Nephron (organoid): ENCODE results near the gene LASP1.

Experiments
- H3K27ac Mint-ChIP-seq, 3 experiments: 2 replicates each; pipeline ENCODE4 v1.8.0; 2020; ENCODE audit warnings: mixed read lengths in 3 of 3, mild to moderate bottlenecking in 2 of 3, moderate library complexity in 1 of 3
- H3K27me3 Mint-ChIP-seq: 2 replicates; pipeline ENCODE4 v1.8.0; 2021; ENCODE audit warnings: low read depth, mild to moderate bottlenecking, moderate library complexity, mixed read lengths
- H3K36me3 Mint-ChIP-seq: 2 replicates; pipeline ENCODE4 v1.8.0; 2020; ENCODE audit warnings: low read depth, mixed read lengths
- H3K4me1 Mint-ChIP-seq: 2 replicates; pipeline ENCODE4 v1.8.0; 2020; ENCODE audit warnings: mixed read lengths
- H3K4me3 Mint-ChIP-seq, 3 experiments: 2 replicates each; pipeline ENCODE4 v1.8.0; 2020; ENCODE audit warnings: mild to moderate bottlenecking in 3 of 3, mixed read lengths in 3 of 3, moderate library complexity in 2 of 3
- H3K9me3 Mint-ChIP-seq: 2 replicates; pipeline ENCODE4 v1.8.0; 2020; ENCODE audit warnings: mixed read lengths
- CTCF ChIP-seq, 3 experiments: fragments of 200-600 bp; sonication (generic); IDR thresholded peaks; one replicate each; pipeline ENCODE4 v1.5.0; 2021; ENCODE audit warnings: antibody characterized with exemption in 3 of 3; ENCODE audit not compliant: unreplicated experiment in 3 of 3

LASP1 gene

GRCh38 chr17:38897671-38898290 is 27.9 kb downstream of the LASP1 start:
- peaks cover 37% of the 10 kb centered on the region for H3K36me3 Mint-ChIP-seq
- H3K4me1 Mint-ChIP-seq: peaks cover 24% of the 10 kb centered on the region
- no peaks in the 10 kb centered on the region for H3K27me3 Mint-ChIP-seq
- H3K4me3 Mint-ChIP-seq: no peak overlapping the region
- H3K9me3 Mint-ChIP-seq: no peaks in the 10 kb centered on the region
- no peak for TF ChIP-seq CTCF (IDR thresholded peaks at IDR 0.05; ENCODE audit: unreplicated experiment in 3 of 3)
- H3K27ac Mint-ChIP-seq: peak overlapping the region; percentile 48 to 68 (median 54)

- Mint-ChIP-seq H3K9me3 (no peaks in the 10 kb centered on the region), H3K27ac (peak overlapping the region; percentile 48 to 68 (median 54)), H3K4me3 (no peak overlapping the region), H3K4me1 (peaks cover 24% of the 10 kb centered on the region), H3K27me3 (no peaks in the 10 kb centered on the region), H3K36me3 (peaks cover 41% of the 10 kb centered on the region)
- no peak for TF ChIP-seq CTCF (IDR thresholded peaks at IDR 0.05; ENCODE audit: unreplicated experiment in 3 of 3)
Observed at GRCh38 chr17:38898291-38898679, 28.4 kb downstream of the LASP1 start.

GRCh38 chr17:38898812-38899348 is 29.0 kb downstream of the LASP1 start:
- H3K4me3 Mint-ChIP-seq: no peak overlapping the region
- peak overlapping the region in 2 of 3 experiments; percentile 48 to 68 for H3K27ac Mint-ChIP-seq
- H3K4me1 Mint-ChIP-seq: peaks cover 24% of the 10 kb centered on the region
- no peak for TF ChIP-seq CTCF (IDR thresholded peaks at IDR 0.05; ENCODE audit: unreplicated experiment in 3 of 3)
- H3K27me3 Mint-ChIP-seq: no peaks in the 10 kb centered on the region
- H3K36me3 Mint-ChIP-seq: peaks cover 47% of the 10 kb centered on the region
- H3K9me3 Mint-ChIP-seq: no peaks in the 10 kb centered on the region

GRCh38 chr17:38899421-38899820 is 29.6 kb downstream of the LASP1 start:
- H3K9me3 Mint-ChIP-seq: no peaks in the 10 kb centered on the region
- peak overlapping the region in 2 of 3 experiments; percentile 48 for H3K27ac Mint-ChIP-seq
- H3K4me1 Mint-ChIP-seq: peaks cover 21% of the 10 kb centered on the region
- no peak for TF ChIP-seq CTCF (IDR thresholded peaks at IDR 0.05; ENCODE audit: unreplicated experiment in 3 of 3)
- no peak overlapping the region for H3K4me3 Mint-ChIP-seq
- H3K27me3 Mint-ChIP-seq: no peaks in the 10 kb centered on the region
- H3K36me3 Mint-ChIP-seq: peaks cover 47% of the 10 kb centered on the region

- Mint-ChIP-seq H3K36me3 (peaks cover 51% of the 10 kb centered on the region), H3K4me1 (peaks cover 21% of the 10 kb centered on the region), H3K4me3 (no peak overlapping the region), H3K9me3 (no peaks in the 10 kb centered on the region), H3K27me3 (no peaks in the 10 kb centered on the region), H3K27ac (peak overlapping the region; percentile 61 to 71 (median 69))
- no peak for TF ChIP-seq CTCF (IDR thresholded peaks at IDR 0.05; ENCODE audit: unreplicated experiment in 3 of 3)
Observed at GRCh38 chr17:38900978-38901656, 31.3 kb downstream of the LASP1 start.
